CD4-positive, alpha-beta memory T cell (primary cell): Measurements from ENCODE around the gene PSMD14. TPM values are rescaled to one million over a fixed set of nuclear protein-coding genes. Genes with fewer than 3 reads are reported as not detected.
A peak's percentile ranks its signal among the peaks of the same experiment; 100 is the strongest.

Experiments
- CTCF ChIA-PET: fragments of 350-600 bp; sonication (Branson Sonifier 250); formaldehyde crosslinking; loops from one replicate; lab custom pipeline; 2021; ENCODE audit warnings: inconsistent platforms; ENCODE audit not compliant: partially characterized antibody; lab: Charles Lee
- POLR2A ChIA-PET: fragments of 350-600 bp; sonication (Branson Sonifier 250); formaldehyde crosslinking; loops from one replicate; lab custom pipeline; 2021; ENCODE audit not compliant: partially characterized antibody; lab: Charles Lee
- DNase-seq, 5 donors: peaks; one replicate each; pipeline versions ENCODE4 v3.0.0 to v3.0.0-alpha.2; 2020 to 2022; ENCODE audit warnings: mixed read lengths in 1 of 5
- H3K27ac ChIP-seq: one replicate; pipeline ENCODE4 v1.7.0; 2013; ENCODE audit warnings: low read depth, low read length
- H3K27me3 ChIP-seq: 2 replicates; pipeline ENCODE4 v1.7.0; 2013; ENCODE audit warnings: mild to moderate bottlenecking, low read length, moderate library complexity; ENCODE audit not compliant: insufficient read depth
- H3K36me3 ChIP-seq: 2 replicates; pipeline ENCODE4 v1.7.0; 2013; ENCODE audit warnings: mild to moderate bottlenecking, low read length, moderate library complexity; ENCODE audit not compliant: insufficient read depth
- H3K4me1 ChIP-seq: 2 replicates; pipeline ENCODE4 v1.7.0; 2013; ENCODE audit warnings: mild to moderate bottlenecking, low read length, moderate library complexity; ENCODE audit not compliant: insufficient read depth
- H3K4me3 ChIP-seq, 2 donors: one replicate each; pipeline ENCODE4 v1.7.0; 2013; ENCODE audit warnings: low read length in 2 of 2, mild to moderate bottlenecking in 1 of 2
- H3K9me3 ChIP-seq, 2 donors: one replicate each; pipeline ENCODE4 v1.7.0; 2013; ENCODE audit warnings: low read length in 2 of 2, control low read depth in 1 of 2; ENCODE audit not compliant: control insufficient read depth in 1 of 2
- H3K27ac Mint-ChIP-seq, 7 donors: one replicate each; pipeline ENCODE4 v1.8.0; 2020 to 2021; ENCODE audit warnings: mixed read lengths in 7 of 7, mild to moderate bottlenecking in 6 of 7, inconsistent platforms in 3 of 7, moderate library complexity in 3 of 7
- H3K27me3 Mint-ChIP-seq, 2 donors: one replicate each; pipeline ENCODE4 v1.8.0; 2020 to 2021; ENCODE audit warnings: mixed read lengths in 2 of 2
- H3K36me3 Mint-ChIP-seq, 2 donors: one replicate each; pipeline ENCODE4 v1.8.0; 2020 to 2021; ENCODE audit warnings: mixed read lengths in 2 of 2, inconsistent platforms in 1 of 2, mild to moderate bottlenecking in 1 of 2
- H3K4me1 Mint-ChIP-seq, 4 donors: one replicate each; pipeline ENCODE4 v1.8.0; 2020 to 2021; ENCODE audit warnings: mixed read lengths in 4 of 4, mild to moderate bottlenecking in 1 of 4
- H3K4me3 Mint-ChIP-seq, 8 donors: one replicate each; pipeline ENCODE4 v1.8.0; 2020 to 2021; ENCODE audit warnings: mixed read lengths in 8 of 8, mild to moderate bottlenecking in 7 of 8, moderate library complexity in 6 of 8, inconsistent platforms in 3 of 8
- H3K9me3 Mint-ChIP-seq, 8 donors: one replicate each; pipeline ENCODE4 v1.8.0; 2020 to 2021; ENCODE audit warnings: mixed read lengths in 8 of 8, mild to moderate bottlenecking in 5 of 8, inconsistent platforms in 3 of 8, moderate library complexity in 1 of 8
- intact Hi-C: fragments of 100-400 bp; cut with micrococcal nuclease; formaldehyde crosslinking; loops from one replicate; pipeline ENCODE4 v1.15.1; 2023
- polyA plus RNA-seq, 2 donors: library from polyadenylated mRNA; unstranded; fragments of 300-500 nt; fragmentation: Illumina TruSeq; gene quantifications; one replicate each; pipeline ENCODE4 v1.2.3, GENCODE V29; 2021
- total RNA-seq, 2 experiments: library from RNA; stranded (reverse); gene quantifications; one replicate each; pipeline ENCODE4 v1.2.3, GENCODE V29; 2021

The PSMD14 gene
- total and polyA plus RNA-seq, 4 experiments from 2014 or later = 14.1 to 95.4 (median 35.5) TPM

- intact Hi-C loops = loop anchor here (5.0 to 10.0 kb wide), 2 partner anchors 111 to 537 kb away; partner anchors contain the start of gene PSMD14
- Mint-ChIP-seq H3K27ac (no peak overlapping the region), H3K9me3 (peaks cover 0 to 10% (median 3%) of the 10 kb centered on the region in 8 donors), H3K4me1 (peaks cover 40 to 64% (median 51%) of the 10 kb centered on the region in 4 donors), H3K36me3 (no peaks in the 10 kb centered on the region), H3K27me3 (peaks cover 74 to 81% of the 10 kb centered on the region in 2 donors), H3K4me3 (peak overlapping the region in 5 of 8 donors; percentile 3 to 79 (median 17))
- ChIA-PET POLR2A (no interaction called here), CTCF (no interaction called here)
- no peak for DNase-seq
- no peaks in the 10 kb centered on the region for H3K36me3 ChIP-seq
- no peaks in the 10 kb centered on the region for H3K9me3 ChIP-seq
- H3K4me1 ChIP-seq = peaks cover 54% of the 10 kb centered on the region
- no peak overlapping the region for H3K4me3 ChIP-seq
- H3K27me3 ChIP-seq = peaks cover 88% of the 10 kb centered on the region
- no peak overlapping the region for H3K27ac ChIP-seq
Measured at GRCh38 chr2:161418275-161418714, 110.1 kb downstream of the PSMD14 start.

- peaks cover 71 to 78% of the 10 kb centered on the region in 2 donors for H3K27me3 Mint-ChIP-seq
- peaks cover 37 to 61% (median 48%) of the 10 kb centered on the region in 4 donors for H3K4me1 Mint-ChIP-seq
- Histone ChIP-seq H3K27ac (no peak overlapping the region), H3K36me3 (no peaks in the 10 kb centered on the region), H3K9me3 (no peaks in the 10 kb centered on the region), H3K27me3 (peaks cover 85% of the 10 kb centered on the region), H3K4me3 (no peak overlapping the region), H3K4me1 (peaks cover 54% of the 10 kb centered on the region)
- H3K27ac Mint-ChIP-seq = peak overlapping the region in 1 of 7 donors; percentile 3
- peak overlapping the region in 6 of 8 donors; percentile 6 to 82 (median 72) for H3K4me3 Mint-ChIP-seq
- ChIA-PET POLR2A (no interaction called here), CTCF (interaction anchor here (1.2 kb wide), 1 partner anchor 8 kb away, joined by 3 read pairs; no protein-coding TSS in a partner anchor)
- no peaks in the 10 kb centered on the region for H3K36me3 Mint-ChIP-seq
- peaks cover 0 to 10% (median 3%) of the 10 kb centered on the region in 8 donors for H3K9me3 Mint-ChIP-seq
- DNase-seq = no peak
- intact Hi-C loops = loop anchor here (5.0 to 10.0 kb wide), 2 partner anchors 112 to 536 kb away; partner anchors contain the start of gene PSMD14
Measured at GRCh38 chr2:161418715-161419637, 110.8 kb downstream of the PSMD14 start.

- H3K4me1 Mint-ChIP-seq = peaks cover 42 to 68% (median 55%) of the 10 kb centered on the region in 4 donors
- peak overlapping the region in 1 of 7 donors; percentile 3 for H3K27ac Mint-ChIP-seq
- POLR2A ChIA-PET = no interaction called here
Measured at GRCh38 chr2:161419638-161420190, 111.5 kb downstream of the PSMD14 start.

GRCh38 chr2:161420406-161421074, 112.3 kb downstream of the PSMD14 start:
- Histone ChIP-seq H3K27ac (no peak overlapping the region), H3K27me3 (peaks cover 86% of the 10 kb centered on the region), H3K4me1 (peaks cover 48% of the 10 kb centered on the region), H3K36me3 (no peaks in the 10 kb centered on the region), H3K4me3 (no peak overlapping the region), H3K9me3 (no peaks in the 10 kb centered on the region)
- Mint-ChIP-seq H3K36me3 (peaks cover 0 to 3% of the 10 kb centered on the region in 2 donors), H3K27ac (peak overlapping the region in 1 of 7 donors; percentile 82), H3K9me3 (peaks cover 0 to 22% (median 8%) of the 10 kb centered on the region in 8 donors), H3K4me1 (peaks cover 37 to 65% (median 50%) of the 10 kb centered on the region in 4 donors), H3K27me3 (peaks cover 76 to 84% of the 10 kb centered on the region in 2 donors), H3K4me3 (peak overlapping the region in 1 of 8 donors; percentile 8)
- CTCF ChIA-PET = interaction anchor here (1.2 kb wide), 1 partner anchor 10 kb away, joined by 3 read pairs; no protein-coding TSS in a partner anchor
- POLR2A ChIA-PET = no interaction called here
- no peak for DNase-seq
- intact Hi-C loops = no loop called here

More at GRCh38 chr2:161419638-161420190, 111.5 kb downstream of the PSMD14 start:
- peaks cover 0 to 16% (median 6%) of the 10 kb centered on the region in 8 donors for H3K9me3 Mint-ChIP-seq
- Histone ChIP-seq H3K4me3 (no peak overlapping the region), H3K36me3 (no peaks in the 10 kb centered on the region), H3K4me1 (peaks cover 54% of the 10 kb centered on the region), H3K27me3 (peaks cover 86% of the 10 kb centered on the region), H3K9me3 (no peaks in the 10 kb centered on the region), H3K27ac (no peak overlapping the region)
- intact Hi-C loops = loop anchor here (5.0 to 10.0 kb wide), 2 partner anchors 112 to 535 kb away; partner anchors contain the start of gene PSMD14
- peaks cover 0 to 3% of the 10 kb centered on the region in 2 donors for H3K36me3 Mint-ChIP-seq
- peaks cover 77 to 84% of the 10 kb centered on the region in 2 donors for H3K27me3 Mint-ChIP-seq
- H3K4me3 Mint-ChIP-seq = peak overlapping the region in 2 of 8 donors; percentile 21 to 81
- no peak for DNase-seq
- CTCF ChIA-PET = interaction anchor here (1.2 kb wide), 1 partner anchor 9 kb away, joined by 3 read pairs; no protein-coding TSS in a partner anchor

- CTCF ChIA-PET = no interaction called here
- intact Hi-C loops = no loop called here
- H3K4me3 Mint-ChIP-seq = peak overlapping the region in 2 of 8 donors; percentile 3 to 80
- peaks cover 73 to 83% of the 10 kb centered on the region in 2 donors for H3K27me3 Mint-ChIP-seq
- Histone ChIP-seq H3K4me3 (no peak overlapping the region), H3K27ac (no peak overlapping the region), H3K36me3 (no peaks in the 10 kb centered on the region), H3K9me3 (no peaks in the 10 kb centered on the region), H3K4me1 (peaks cover 36% of the 10 kb centered on the region), H3K27me3 (peaks cover 87% of the 10 kb centered on the region)
- POLR2A ChIA-PET = no interaction called here
- H3K9me3 Mint-ChIP-seq = peaks cover 0 to 30% (median 13%) of the 10 kb centered on the region in 8 donors
- no peak overlapping the region for H3K27ac Mint-ChIP-seq
- DNase-seq = no peak
- H3K4me1 Mint-ChIP-seq = peaks cover 27 to 61% (median 42%) of the 10 kb centered on the region in 4 donors
- H3K36me3 Mint-ChIP-seq = peaks cover 0 to 3% of the 10 kb centered on the region in 2 donors
Measured at GRCh38 chr2:161421686-161422085, 113.5 kb downstream of the PSMD14 start.

- H3K36me3 ChIP-seq = no peaks in the 10 kb centered on the region
- peak overlapping the region; percentile 9 to 80 (median 58) for H3K4me3 Mint-ChIP-seq
- peaks cover 70 to 81% of the 10 kb centered on the region in 2 donors for H3K27me3 Mint-ChIP-seq
- peaks cover 31% of the 10 kb centered on the region for H3K4me1 ChIP-seq
- CTCF ChIA-PET = no interaction called here
- no peak for DNase-seq
- POLR2A ChIA-PET = no interaction called here
- H3K27me3 ChIP-seq = peaks cover 82% of the 10 kb centered on the region
- no peak overlapping the region for H3K27ac ChIP-seq
- no peak overlapping the region for H3K4me3 ChIP-seq
- intact Hi-C loops = no loop called here
- H3K9me3 ChIP-seq = no peaks in the 10 kb centered on the region
- peak overlapping the region in 3 of 7 donors; percentile 20 to 61 (median 43) for H3K27ac Mint-ChIP-seq
- H3K4me1 Mint-ChIP-seq = peaks cover 21 to 57% (median 38%) of the 10 kb centered on the region in 4 donors
- peaks cover 0 to 3% of the 10 kb centered on the region in 2 donors for H3K36me3 Mint-ChIP-seq
- peaks cover 0 to 36% (median 15%) of the 10 kb centered on the region in 8 donors for H3K9me3 Mint-ChIP-seq
Measured at GRCh38 chr2:161422816-161423403, 114.7 kb downstream of the PSMD14 start.
